Measurements from ENCODE around the gene CCAR1. TPM values are rescaled to one million over a fixed set of nuclear protein-coding genes. Genes with fewer than 3 reads are reported as not detected.
"Not testable (repeated sequence)": the region's sequence is repeated elsewhere in the genome, so short reads cannot be mapped to it uniquely, and the experiment has no call there.

CCAR1 gene
- total RNA-seq, 6 experiments from 2014 or later = 16.9 to 30.6 (median 22.4) TPM

- no peak overlapping the region for H3K4me3 ChIP-seq
- H3K4me1 ChIP-seq = no peaks in the 10 kb centered on the region
- H3K27ac ChIP-seq = no peak overlapping the region
- no peaks in the 10 kb centered on the region for H3K27me3 ChIP-seq
- intact Hi-C loops (cut with DNase I) = no loop called here
- no peaks in the 10 kb centered on the region for H3K9me3 ChIP-seq
- TF ChIP-seq CTCF (IDR thresholded peaks at IDR 0.05) (no peak), POLR2A (IDR thresholded peaks at IDR 0.05) (no peak)
- DNase-seq (no peak), ATAC-seq (no peak)
- H3K36me3 ChIP-seq = no peaks in the 10 kb centered on the region
Measured at GRCh38 chr10:68813559-68813958, 92.5 kb downstream of the CCAR1 start.

DNA sequence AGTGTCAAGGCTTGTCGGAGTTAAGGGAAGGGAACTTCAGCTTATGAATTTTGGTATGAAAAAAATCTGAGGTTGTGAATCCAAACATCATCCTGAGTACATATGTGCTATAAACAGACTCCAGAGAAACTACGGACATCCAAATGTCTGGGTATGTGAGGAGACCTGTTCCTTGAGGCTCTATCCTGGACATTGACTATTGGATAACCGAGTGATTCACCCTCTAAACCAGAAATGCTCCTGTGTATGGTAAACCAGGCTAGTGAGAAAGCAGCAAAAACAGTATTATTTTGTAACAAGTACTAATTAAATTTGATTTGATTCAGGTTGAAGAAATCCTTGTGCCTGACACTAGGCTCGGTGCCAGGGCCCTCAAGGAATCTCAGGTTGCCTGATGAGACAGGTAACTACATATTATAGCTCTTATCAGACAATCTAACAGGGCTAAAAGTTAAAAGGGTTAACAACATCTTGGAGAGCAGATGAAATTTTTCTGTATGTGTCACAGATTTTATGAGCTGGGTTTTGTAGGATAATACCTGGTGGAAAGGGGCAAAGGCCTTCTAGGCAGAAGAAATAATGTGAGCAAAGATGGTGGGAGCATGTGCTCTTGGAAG lies 95.9 kb downstream of the CCAR1 start:
- intact Hi-C loops (cut with DNase I) = no loop called here
- no peaks in the 10 kb centered on the region for H3K36me3 ChIP-seq
- no peaks in the 10 kb centered on the region for H3K9me3 ChIP-seq
- 55% methylated on average over 4 of the region's 4 CpGs for WGBS (ENCODE audit: insufficient coverage, low coverage, low lambda C conversion rate, missing lambda C conversion rate)
- ATAC-seq (no peak), DNase-seq (no peak)
- H3K4me3 ChIP-seq = no peak overlapping the region
- no peaks in the 10 kb centered on the region for H3K27me3 ChIP-seq
- TF ChIP-seq CTCF (IDR thresholded peaks at IDR 0.05) = no peak
- no peak overlapping the region for H3K27ac ChIP-seq
- H3K4me1 ChIP-seq = no peaks in the 10 kb centered on the region

DNA sequence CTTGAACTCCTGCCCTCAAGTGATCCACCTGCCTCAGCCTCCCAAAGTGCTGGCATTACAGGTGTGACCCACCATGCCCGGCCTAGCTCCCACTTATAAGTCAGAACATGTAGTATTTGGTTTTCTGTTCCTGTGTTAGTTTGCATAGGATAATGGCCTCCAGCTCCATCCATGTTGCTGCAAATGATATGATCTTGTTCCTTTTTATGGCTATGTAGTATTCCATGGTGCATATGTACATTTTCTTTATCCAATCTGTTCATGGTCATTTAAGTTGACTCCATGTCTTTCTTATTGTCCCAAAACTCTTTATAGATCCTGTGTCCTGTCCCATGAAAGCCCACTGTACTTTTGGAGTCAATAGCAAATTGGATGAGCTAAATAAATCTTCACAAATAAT lies 99.3 kb downstream of the CCAR1 start:
- not testable (repeated sequence) for ATAC-seq

GRCh38 chr10:68822626-68823025 lies 101.6 kb downstream of the CCAR1 start:
- DNase-seq; H3K9me3 ChIP-seq; intact Hi-C loops (cut with DNase I); H3K36me3 ChIP-seq; H3K27ac ChIP-seq; ATAC-seq; H3K4me3 ChIP-seq; H3K27me3 ChIP-seq; H3K4me1 ChIP-seq: not testable (repeated sequence)
- 100% methylated on average over 1 of the region's 2 CpGs for WGBS (ENCODE audit: insufficient coverage, low coverage, low lambda C conversion rate, missing lambda C conversion rate)

More for the DNA sequence above, 99.3 kb downstream of the CCAR1 start:
- H3K4me3 ChIP-seq; H3K4me1 ChIP-seq; H3K36me3 ChIP-seq; DNase-seq; H3K9me3 ChIP-seq; H3K27ac ChIP-seq; H3K27me3 ChIP-seq; intact Hi-C loops (cut with DNase I): not testable (repeated sequence)
- WGBS (ENCODE audit: insufficient coverage, low coverage, low lambda C conversion rate, missing lambda C conversion rate) = no CpG with 5 or more reads among the region's 1 CpG

DNA sequence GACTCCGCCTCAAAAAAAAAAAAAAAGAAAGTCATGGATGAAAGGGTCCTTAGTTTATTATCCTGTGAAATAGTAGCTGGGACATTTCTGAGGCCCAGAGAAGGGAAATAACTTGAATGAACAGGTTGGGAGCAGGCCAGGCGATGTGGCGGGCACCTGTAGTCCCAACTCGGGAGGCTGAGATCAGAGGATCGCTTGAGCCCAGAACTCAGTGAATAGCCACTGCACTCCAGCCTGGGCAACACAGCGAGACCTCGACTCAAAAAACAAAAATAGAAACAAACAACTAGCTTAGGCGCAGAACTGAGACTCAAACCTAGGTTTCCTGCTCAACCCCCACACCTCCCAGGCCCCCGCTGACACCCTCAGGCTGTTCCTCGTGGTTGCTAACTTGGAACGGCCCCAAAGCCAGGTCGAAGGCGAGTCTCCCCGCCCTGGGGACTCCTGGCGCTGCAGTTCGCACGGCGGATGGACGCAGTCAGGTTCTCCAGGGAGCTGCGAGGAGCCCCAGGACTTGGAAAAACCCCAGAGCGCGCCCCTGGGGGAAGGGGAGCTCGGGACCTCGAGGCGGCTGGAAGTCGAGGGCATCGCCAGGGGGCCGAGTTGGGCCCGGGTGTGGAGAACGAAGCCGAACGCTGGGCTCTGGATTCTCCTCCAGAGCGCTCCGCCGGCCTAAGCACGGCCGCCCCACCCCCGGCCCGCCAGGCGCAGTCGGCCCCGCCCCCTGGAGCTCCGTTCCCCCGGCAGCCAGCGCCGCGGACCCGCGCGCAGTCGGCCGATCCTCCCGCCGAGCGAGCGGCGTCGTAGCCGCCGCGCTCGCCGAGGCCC lies 105.9 kb downstream of the CCAR1 start, which contains the start of gene STOX1:
Gene STOX1, plus strand, starts transcription at position 768 of the 828 bp plus-strand sequence. CDS start 93 bp downstream, outside the sequence.
- peaks cover 0 to 3% (median 0%) of the 10 kb centered on the region in 4 donors for H3K4me1 ChIP-seq
- intact Hi-C loops (cut with DNase I) = no loop called here
- no peak for TF ChIP-seq CTCF (IDR thresholded peaks at IDR 0.05)
- no peak for TF ChIP-seq POLR2A (IDR thresholded peaks at IDR 0.05)
- ATAC-seq = peak; percentile 90 to 94 (median 93)
- H3K4me3 ChIP-seq = peak within 1 kb of the TSS; percentile 49 to 63 (median 54)
- H3K27me3 ChIP-seq = no peaks in the 10 kb centered on the region
- no peak within 1 kb of the TSS for H3K27ac ChIP-seq
- peak; percentile 58 to 64 (median 61) for DNase-seq
- WGBS (ENCODE audit: insufficient coverage, low coverage, low lambda C conversion rate, missing lambda C conversion rate) = 14% methylated on average over 9 of the region's 63 CpGs
- no peaks in the 10 kb centered on the region for H3K9me3 ChIP-seq
- H3K36me3 ChIP-seq = no peaks in the 10 kb centered on the region

DNA sequence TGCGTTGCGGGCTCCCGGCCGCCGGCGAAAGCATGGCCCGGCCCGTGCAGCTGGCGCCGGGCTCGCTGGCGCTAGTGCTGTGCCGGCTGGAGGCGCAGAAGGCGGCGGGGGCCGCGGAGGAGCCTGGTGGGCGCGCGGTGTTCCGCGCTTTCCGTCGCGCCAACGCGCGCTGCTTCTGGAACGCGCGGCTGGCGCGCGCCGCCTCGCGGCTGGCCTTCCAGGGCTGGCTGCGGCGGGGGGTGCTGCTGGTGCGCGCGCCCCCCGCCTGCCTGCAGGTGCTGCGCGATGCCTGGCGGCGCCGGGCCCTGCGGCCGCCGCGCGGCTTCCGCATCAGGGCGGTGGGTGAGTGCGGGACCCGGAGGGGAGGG lies 106.5 kb downstream of the CCAR1 start:
- H3K4me1 ChIP-seq; DNase-seq; H3K36me3 ChIP-seq; H3K27me3 ChIP-seq; intact Hi-C loops (cut with DNase I); H3K9me3 ChIP-seq; H3K27ac ChIP-seq: not testable (repeated sequence)
- WGBS (ENCODE audit: insufficient coverage, low coverage, low lambda C conversion rate, missing lambda C conversion rate) = no CpG with 5 or more reads among the region's 58 CpGs
- ATAC-seq = peak; percentile 16 to 46 (median 33)
- H3K4me3 ChIP-seq = peak overlapping the region; percentile 49 to 63 (median 54)

GRCh38 chr10:68828083-68828601 lies 107.1 kb downstream of the CCAR1 start:
- DNase-seq; H3K36me3 ChIP-seq; H3K27me3 ChIP-seq; intact Hi-C loops (cut with DNase I); H3K27ac ChIP-seq; H3K9me3 ChIP-seq; H3K4me1 ChIP-seq: not testable (repeated sequence)
- H3K4me3 ChIP-seq = peak overlapping the region in 2 of 3 donors; percentile 32 to 45
- WGBS (ENCODE audit: insufficient coverage, low coverage, low lambda C conversion rate, missing lambda C conversion rate) = no CpG with 5 or more reads among the region's 59 CpGs
- ATAC-seq = peak; percentile 7 to 43 (median 33)
